ENCODE measurements around the gene MAPK9.
"Not testable (repeated sequence)": the region's sequence is repeated elsewhere in the genome, so short reads cannot be mapped to it uniquely, and the experiment has no call there.

MAPK9 gene

GRCh38 chr5:180238631-180239030 is 53.3 kb downstream of the MAPK9 start:
- no peak for DNase-seq (ENCODE audit: low read depth in 2 of 3, low spot score in 2 of 3)

- no peak for DNase-seq (ENCODE audit: low read depth in 2 of 3, low spot score in 2 of 3)
These were observed 56.0 kb downstream of the MAPK9 start for GRCh38 chr5:180235846-180236245.

GRCh38 chr5:180235077-180235476 is 56.8 kb downstream of the MAPK9 start:
- DNase-seq (ENCODE audit: low read depth in 2 of 3, low spot score in 2 of 3) = no peak

GRCh38 chr5:180234271-180234670 is 57.6 kb downstream of the MAPK9 start:
- DNase-seq (ENCODE audit: low read depth in 2 of 3, low spot score in 2 of 3) = no peak

- DNase-seq (ENCODE audit: low read depth in 2 of 3, low spot score in 2 of 3) = no peak
These were observed 58.2 kb downstream of the MAPK9 start for GRCh38 chr5:180233729-180234128.

GRCh38 chr5:180230017-180230416 is 61.9 kb downstream of the MAPK9 start:
- no peak for DNase-seq (ENCODE audit: low read depth in 2 of 3, low spot score in 2 of 3)

- DNase-seq (ENCODE audit: low read depth in 2 of 3, low spot score in 2 of 3) = no peak
These were observed 69.8 kb downstream of the MAPK9 start for GRCh38 chr5:180222056-180222455.

GRCh38 chr5:180217797-180218196 is 74.1 kb downstream of the MAPK9 start:
- no peak for DNase-seq (ENCODE audit: low read depth in 2 of 3, low spot score in 2 of 3)

GRCh38 chr5:180216646-180217171 is 75.2 kb downstream of the MAPK9 start:
- DNase-seq (ENCODE audit: low read depth in 2 of 3, low spot score in 2 of 3) = no peak

GRCh38 chr5:180215783-180216630 is 75.9 kb downstream of the MAPK9 start:
- DNase-seq (ENCODE audit: low read depth in 2 of 3, low spot score in 2 of 3) = no peak

GRCh38 chr5:180214870-180215770 is 76.8 kb downstream of the MAPK9 start:
- no peak for DNase-seq (ENCODE audit: low read depth in 2 of 3, low spot score in 2 of 3)

GRCh38 chr5:180213657-180214207 is 78.2 kb downstream of the MAPK9 start:
- no peak for DNase-seq (ENCODE audit: low read depth in 2 of 3, low spot score in 2 of 3)

GRCh38 chr5:180213256-180213600 is 78.7 kb downstream of the MAPK9 start:
- no peak for DNase-seq (ENCODE audit: low read depth in 2 of 3, low spot score in 2 of 3)

GRCh38 chr5:180212363-180213255 is 79.3 kb downstream of the MAPK9 start:
- DNase-seq (ENCODE audit: low read depth in 2 of 3, low spot score in 2 of 3) = no peak

GRCh38 chr5:180211761-180212035 is 80.2 kb downstream of the MAPK9 start:
- no peak for DNase-seq (ENCODE audit: low read depth in 2 of 3, low spot score in 2 of 3)

- DNase-seq (ENCODE audit: low read depth in 2 of 3, low spot score in 2 of 3) = no peak
These were observed 80.7 kb downstream of the MAPK9 start for GRCh38 chr5:180210961-180211760.

GRCh38 chr5:180210077-180210476 is 81.8 kb downstream of the MAPK9 start:
- not testable (repeated sequence) for DNase-seq (ENCODE audit: low read depth in 2 of 3, low spot score in 2 of 3)

- peak; percentile 25 to 44 (median 40) for DNase-seq (ENCODE audit: low read depth in 2 of 3, low spot score in 2 of 3)
These were observed 82.7 kb downstream of the MAPK9 start, which contains the start of gene RASGEF1C for GRCh38 chr5:180209137-180209581. RASGEF1C (minus strand) TSS chr5:180209211; CDS start chr5:180138052, 71,159 bp downstream.

- DNase-seq (ENCODE audit: low read depth in 2 of 3, low spot score in 2 of 3) = no peak
These were observed 83.3 kb downstream of the MAPK9 start for GRCh38 chr5:180208435-180209081.

Measured in activated CD8-positive, alpha-beta memory T cell treated with anti-CD3 and anti-CD28 coated beads for 48 hours (primary cell).